ENCODE measurements around the gene PKIB. TPM values are rescaled to one million over a fixed set of nuclear protein-coding genes. Genes with fewer than 3 reads are reported as not detected.
"Not testable (repeated sequence)": the region's sequence is repeated elsewhere in the genome, so short reads cannot be mapped to it uniquely, and the experiment has no call there.

PKIB gene
- total RNA-seq, 1 donor from 2014 or later = 8.7 TPM

DNA sequence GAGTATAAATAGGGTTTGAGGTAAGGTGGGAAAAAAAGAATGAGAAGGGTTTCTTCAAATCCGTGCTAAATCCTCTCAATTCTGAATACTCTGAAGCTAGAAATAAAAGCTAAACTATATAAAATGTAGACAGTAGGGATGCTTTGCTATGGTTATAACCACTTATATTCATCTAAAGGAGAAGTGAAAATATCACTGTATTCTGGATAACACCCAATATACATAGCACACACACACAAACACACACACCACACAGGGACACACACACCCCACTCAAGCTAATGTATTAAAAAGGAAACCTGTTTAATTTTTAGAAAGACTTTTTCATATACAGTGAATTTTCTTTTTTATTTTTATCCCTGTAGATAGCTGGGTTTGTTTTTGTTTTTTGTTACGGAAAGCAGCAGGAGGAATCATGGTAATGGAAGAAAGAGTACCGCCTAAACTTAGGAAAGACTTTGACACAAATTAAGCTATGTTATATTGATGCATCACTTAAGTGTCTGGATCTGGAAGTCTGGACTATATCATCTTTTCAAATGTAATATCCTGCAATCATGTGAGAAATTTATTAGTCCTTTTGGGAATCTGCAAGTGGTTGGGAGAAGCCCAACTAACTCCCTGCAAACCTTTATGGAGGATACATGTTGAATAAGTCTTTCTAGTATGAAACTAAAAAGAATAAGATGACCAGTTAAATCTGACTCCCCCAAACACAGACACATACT is 100.9 kb downstream of the PKIB start:
- DNase-seq (ENCODE audit: low spot score) = peak; percentile 54

DNA sequence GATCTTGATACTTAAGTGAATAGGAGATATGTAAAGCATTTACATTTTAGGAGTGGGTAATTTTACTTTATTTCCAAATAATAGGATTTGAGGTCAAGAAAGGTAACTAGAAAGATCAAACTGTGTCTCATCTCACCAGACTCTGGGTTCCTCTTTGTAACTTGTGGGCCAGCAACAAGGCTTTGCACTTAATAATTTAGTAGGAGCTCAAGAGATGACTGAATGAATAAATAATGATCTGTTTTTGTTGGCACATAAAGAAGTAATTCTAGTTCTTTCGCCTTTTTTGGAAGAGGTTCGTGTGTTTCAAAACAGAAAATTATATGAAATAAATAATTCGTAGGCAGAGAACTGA is 101.9 kb downstream of the PKIB start:
- DNase-seq (ENCODE audit: low spot score) = no peak

DNA sequence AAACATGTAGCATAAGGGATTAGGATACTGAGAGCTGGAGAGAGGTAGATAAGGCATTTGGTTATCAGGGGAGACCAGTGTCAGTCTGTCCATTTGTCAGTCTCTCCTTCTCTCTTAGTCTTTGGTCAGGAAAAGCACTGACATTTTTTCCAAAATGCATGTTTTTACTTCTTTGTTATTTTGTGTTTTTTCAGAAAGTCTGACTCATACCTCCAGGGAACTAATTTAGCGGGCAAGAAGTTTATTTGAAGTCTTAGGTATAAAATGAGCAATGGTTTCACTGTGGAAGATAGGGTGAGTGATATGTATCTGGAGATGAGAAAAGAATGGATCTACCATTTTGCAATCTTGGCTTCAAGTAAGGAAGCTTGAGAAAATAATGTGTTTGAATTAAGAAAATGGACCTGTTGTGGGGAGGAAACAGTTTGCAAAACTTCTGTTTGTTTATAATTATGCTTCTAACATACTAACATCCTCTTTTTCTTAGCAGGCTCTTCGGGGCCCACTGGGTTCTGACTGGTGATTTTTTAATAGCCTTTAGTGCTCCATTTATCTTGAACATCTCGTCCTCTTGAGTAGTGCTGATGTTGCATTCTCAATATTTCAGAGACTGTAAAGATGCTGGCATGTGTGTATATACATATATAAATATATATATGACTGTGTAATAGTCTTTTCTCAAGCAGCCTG is 102.4 kb downstream of the PKIB start:
- no peak for DNase-seq (ENCODE audit: low spot score)

DNA sequence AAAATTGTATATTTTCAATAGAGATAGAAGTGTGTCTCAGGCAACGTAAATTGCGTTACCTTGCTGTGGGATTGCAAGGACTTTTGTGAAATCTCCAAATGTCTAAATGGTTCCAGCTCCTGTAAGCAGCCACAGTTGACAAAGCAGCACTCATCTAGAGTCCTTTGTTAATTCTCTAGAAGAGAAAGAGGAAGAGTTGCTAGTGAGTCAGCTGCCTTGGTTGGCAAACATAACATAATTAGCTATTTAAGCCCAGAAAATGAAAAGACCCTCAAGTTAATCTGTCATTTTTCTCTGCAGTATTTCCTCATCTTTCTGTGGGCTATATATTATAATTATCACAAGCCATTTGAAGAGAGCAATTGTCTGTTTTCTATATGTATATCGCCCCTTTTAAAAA is 102.9 kb downstream of the PKIB start:
- no peak for DNase-seq (ENCODE audit: low spot score)

DNA sequence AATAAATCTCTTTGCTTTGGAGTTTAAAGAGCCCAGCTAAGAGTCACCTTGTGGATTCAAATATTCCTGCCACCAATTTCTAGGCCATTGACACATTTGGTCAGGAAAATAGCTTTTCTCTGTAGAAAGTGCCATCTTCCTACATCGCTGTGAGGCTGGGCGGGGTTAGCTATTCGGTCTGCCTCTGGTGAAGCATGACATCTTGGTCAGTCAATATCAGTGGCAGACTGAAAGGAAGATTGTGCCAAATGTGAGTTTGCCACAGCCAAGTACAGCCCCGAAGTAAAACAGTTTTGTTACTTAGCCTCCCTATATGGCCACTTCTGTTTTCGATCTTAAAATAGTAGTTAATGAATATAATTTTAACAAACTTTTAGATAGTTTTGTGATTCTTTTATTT is 103.9 kb downstream of the PKIB start:
- DNase-seq (ENCODE audit: low spot score) = no peak

DNA sequence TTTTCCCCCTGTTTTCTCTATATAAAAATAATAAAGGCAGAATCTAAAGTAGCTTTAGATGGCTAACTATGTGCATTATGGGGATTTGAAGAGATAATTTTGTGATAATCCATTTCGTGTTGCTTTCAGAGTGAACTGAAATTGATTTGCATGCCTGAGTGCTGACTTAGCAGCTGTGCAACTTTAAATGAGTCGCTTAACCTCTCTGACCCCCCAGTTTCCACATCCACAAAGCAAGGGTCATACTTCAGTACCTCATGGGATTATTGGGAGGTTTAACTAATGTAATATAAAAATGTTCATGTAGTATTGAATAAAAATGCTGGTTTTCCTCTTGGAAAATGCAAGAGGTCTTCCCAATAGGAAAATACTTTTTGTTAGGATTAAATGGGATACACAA is 105.5 kb downstream of the PKIB start:
- DNase-seq (ENCODE audit: low spot score) = no peak

GRCh38 chr6:122717350-122717749 is 107.1 kb downstream of the PKIB start:
- no peak for DNase-seq (ENCODE audit: low spot score)

- no peak for DNase-seq (ENCODE audit: low spot score)
These were observed 108.4 kb downstream of the PKIB start for GRCh38 chr6:122718616-122719015.

- no peak for DNase-seq (ENCODE audit: low spot score)
These were observed 109.0 kb downstream of the PKIB start for GRCh38 chr6:122719176-122719575.

GRCh38 chr6:122722746-122723145 is 112.5 kb downstream of the PKIB start:
- DNase-seq (ENCODE audit: low spot score) = no peak

DNA sequence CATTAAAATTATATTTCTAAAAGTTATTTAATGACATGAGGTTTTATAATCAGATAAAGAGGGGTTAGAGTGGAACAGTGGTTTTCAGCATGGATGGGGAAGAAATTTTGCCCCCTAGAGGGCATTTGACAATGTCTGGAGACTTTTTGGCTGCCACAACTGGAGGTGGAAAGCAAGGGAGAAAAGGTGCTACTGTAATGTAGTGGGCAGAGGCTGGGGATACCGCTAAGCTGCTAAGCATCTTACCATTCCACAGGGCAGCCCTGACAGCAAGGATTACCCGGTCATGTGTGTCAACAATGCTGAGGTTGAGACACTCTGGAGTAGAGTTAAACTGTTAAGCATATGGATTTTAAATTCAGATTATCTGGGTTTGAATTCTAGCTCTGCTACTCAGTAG is 116.4 kb downstream of the PKIB start:
- DNase-seq (ENCODE audit: low spot score) = peak; percentile 51

- DNase-seq (ENCODE audit: low spot score) = no peak
These were observed 117.0 kb downstream of the PKIB start for GRCh38 chr6:122727244-122727643.

GRCh38 chr6:122730334-122730733 is 120.1 kb downstream of the PKIB start:
- DNase-seq (ENCODE audit: low spot score) = no peak

- peak; percentile 73 for DNase-seq (ENCODE audit: low spot score)
These were observed 120.7 kb downstream of the PKIB start for GRCh38 chr6:122730775-122731386.

DNA sequence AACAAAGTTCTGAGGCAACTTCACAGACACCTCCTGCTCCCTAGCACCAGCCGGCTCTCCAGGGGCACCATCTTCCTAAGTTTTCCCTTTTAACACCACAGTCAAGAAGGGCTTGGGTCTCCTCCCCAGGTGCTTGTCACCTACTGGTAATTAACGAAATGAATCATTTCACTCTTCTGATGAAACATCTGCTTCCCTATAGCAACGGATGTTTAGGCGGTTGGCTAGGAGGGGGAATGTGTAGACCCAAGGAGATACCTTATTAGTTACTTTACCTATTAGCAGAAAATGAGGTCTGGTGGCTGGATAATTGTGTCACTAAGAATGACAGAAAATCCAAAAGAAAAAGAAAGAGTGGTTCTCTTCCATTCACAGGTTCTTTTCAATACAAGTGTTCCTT is 123.1 kb downstream of the PKIB start:
- DNase-seq (ENCODE audit: low spot score) = no peak

DNA sequence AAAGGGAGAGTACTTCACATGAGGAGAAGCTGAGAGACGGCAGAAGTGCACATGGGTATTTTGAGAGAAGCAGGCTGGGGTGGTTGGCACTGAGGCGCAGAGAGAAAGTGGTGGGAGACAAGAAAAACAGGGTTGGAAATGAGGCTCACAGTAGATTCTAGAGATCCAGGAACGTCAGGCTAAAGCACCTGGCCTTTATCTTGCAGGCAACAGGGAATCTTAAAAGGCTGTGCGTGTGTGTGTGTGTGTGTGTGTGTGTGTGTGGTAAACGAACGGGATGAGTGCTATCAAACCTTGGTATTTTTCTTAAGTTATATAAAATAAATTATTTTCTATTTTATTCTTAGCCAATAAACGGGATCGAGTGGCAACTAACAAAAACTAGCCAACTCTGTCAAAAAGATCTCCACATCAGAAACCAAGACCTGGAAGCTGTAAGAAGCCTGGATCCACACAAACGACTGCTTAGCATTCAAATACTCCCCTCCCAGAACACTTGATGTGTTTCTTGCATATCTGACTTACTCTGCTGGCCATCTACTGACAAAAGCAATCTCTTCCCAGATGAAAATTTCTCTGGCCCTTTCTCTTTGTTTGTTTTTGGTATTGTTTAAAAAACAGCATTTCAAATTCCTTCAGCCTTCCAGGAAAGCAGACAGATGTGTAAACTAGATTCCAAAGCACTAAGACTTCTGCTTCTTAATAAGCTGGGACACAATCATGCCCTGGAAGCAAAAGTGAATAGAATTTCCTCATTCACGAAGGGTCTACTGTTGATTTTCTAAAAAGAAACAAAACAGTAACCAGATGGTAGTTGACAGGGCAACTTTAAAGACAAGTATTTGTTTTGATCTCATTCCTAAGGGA is 124.6 kb downstream of the PKIB start:
- DNase-seq (ENCODE audit: low spot score) = no peak

GRCh38 chr6:122735582-122735981 is 125.4 kb downstream of the PKIB start:
- DNase-seq (ENCODE audit: low spot score) = peak; percentile 62

GRCh38 chr6:122736163-122736562 is 126.0 kb downstream of the PKIB start:
- DNase-seq (ENCODE audit: low spot score) = no peak

DNA sequence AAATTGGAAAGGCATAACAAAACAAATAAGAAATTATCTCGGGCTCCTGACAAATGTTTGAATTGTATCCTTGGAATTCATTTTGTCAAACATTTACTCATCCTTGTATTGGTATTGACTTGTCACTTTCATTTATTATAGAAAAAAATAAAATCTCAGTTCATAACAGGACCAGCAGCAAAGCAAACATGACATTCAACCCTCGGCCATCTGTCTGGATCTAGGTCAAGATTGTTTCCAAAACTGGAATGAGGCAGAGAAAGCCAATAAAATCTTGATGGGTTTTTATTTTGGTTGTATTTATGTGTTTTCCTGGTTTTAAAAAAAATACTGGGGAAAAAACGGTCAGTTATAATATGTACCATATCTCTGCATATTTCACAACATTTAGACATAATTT is 126.4 kb downstream of the PKIB start:
- DNase-seq (ENCODE audit: low spot score) = no peak

DNA sequence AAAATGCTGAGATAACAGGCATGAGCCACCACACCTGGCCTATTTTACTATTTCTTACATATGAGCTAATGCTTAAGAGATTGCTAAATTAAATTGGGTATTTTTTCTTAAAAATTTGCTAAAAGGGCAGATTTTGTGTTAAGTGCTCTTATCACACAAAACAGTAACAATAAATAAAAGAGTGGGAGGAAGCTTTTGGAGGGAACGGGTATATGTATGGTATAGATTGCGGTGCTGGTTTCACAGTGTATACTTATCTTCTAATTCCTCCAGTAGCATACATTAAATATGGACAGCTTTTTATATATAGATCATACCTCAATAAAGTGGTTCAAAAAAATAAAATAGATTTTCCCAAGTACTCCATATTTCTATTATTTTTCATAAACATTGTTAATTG is 129.9 kb downstream of the PKIB start:
- no peak for DNase-seq (ENCODE audit: low spot score)

GRCh38 chr6:122740936-122741335 is 130.7 kb downstream of the PKIB start:
- no peak for DNase-seq (ENCODE audit: low spot score)

DNA sequence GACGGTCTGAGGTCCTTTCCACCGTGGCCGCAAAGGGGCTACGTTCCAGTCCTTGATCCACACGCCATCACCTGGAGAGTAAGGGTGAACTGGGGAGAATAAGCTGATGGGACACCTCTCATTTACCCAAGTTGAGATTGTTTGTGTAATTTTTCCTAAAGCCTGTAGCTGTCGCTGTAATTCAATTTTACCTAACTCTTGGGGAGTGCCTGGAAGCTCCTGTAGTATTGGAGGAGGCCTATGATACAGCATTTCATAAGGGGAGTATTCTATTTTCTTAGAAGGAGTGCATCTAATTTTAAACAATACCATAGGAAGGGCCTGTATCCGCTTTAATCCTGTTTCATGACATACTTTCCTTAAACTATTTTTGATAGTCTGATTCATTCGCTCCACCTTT is 134.0 kb downstream of the PKIB start:
- not testable (repeated sequence) for DNase-seq (ENCODE audit: low spot score)
